Suprapubic skin (tissue), 4 donors: ENCODE results near the gene HDGFL2. TPM values are rescaled to one million over a fixed set of nuclear protein-coding genes. Genes with fewer than 3 reads are reported as not detected.

Experiments used
- DNase-seq, 2 donors: peaks; one replicate each; pipeline ENCODE4 v3.0.0-alpha.2; 2019; ENCODE audit warnings: low spot score in 2 of 2
- H3K27ac ChIP-seq: fragments of 200-600 bp; sonication (generic); one replicate; pipeline ENCODE4 v1.5.1; 2019
- H3K27me3 ChIP-seq: fragments of 200-600 bp; sonication (generic); one replicate; pipeline ENCODE4 v1.5.1; 2019
- H3K36me3 ChIP-seq: fragments of 200-600 bp; sonication (generic); one replicate; pipeline ENCODE4 v1.5.1; 2019
- H3K4me1 ChIP-seq: fragments of 200-600 bp; sonication (generic); one replicate; pipeline ENCODE4 v1.5.1; 2019
- H3K4me3 ChIP-seq: fragments of 200-600 bp; sonication (generic); one replicate; pipeline ENCODE4 v1.5.1; 2019; ENCODE audit warnings: mild to moderate bottlenecking
- H3K9me3 ChIP-seq: fragments of 200-600 bp; sonication (generic); one replicate; pipeline ENCODE4 v1.5.1; 2019
- CTCF ChIP-seq, 2 donors: fragments of 200-600 bp in 1 of 2; fragments of 450-650 bp in 1 of 2; sonication (generic) in 1 of 2; IDR thresholded peaks; one replicate each; pipeline ENCODE4 v1.5.1; 2016 to 2019; ENCODE audit warnings: antibody characterized with exemption in 2 of 2, mild to moderate bottlenecking in 1 of 2, moderate library complexity in 1 of 2
- EP300 ChIP-seq: sonication (generic); formaldehyde crosslinking; IDR thresholded peaks from one replicate; pipeline ENCODE4 v1.6.1; 2017; ENCODE audit warnings: antibody characterized with exemption
- POLR2A ChIP-seq, 2 donors: fragments of 450-650 bp; IDR thresholded peaks; one replicate each; pipeline ENCODE4 v1.6.1; 2017; ENCODE audit warnings: antibody characterized with exemption in 2 of 2, mild to moderate bottlenecking in 2 of 2, moderate library complexity in 2 of 2
- POLR2AphosphoS5 ChIP-seq, 3 donors: sonication (generic); formaldehyde crosslinking; IDR thresholded peaks; one replicate each; pipeline ENCODE4 v1.6.1; 2017; ENCODE audit warnings: antibody characterized with exemption in 3 of 3
- WGBS: methylation state at CpG from one replicate; pipeline ENCODE4 v1.1.5; 2018; 5-methylcytosine and 5-hydroxymethylcytosine counted together
- total RNA-seq, 4 donors: library from RNA; depleted of rRNA; stranded (reverse); fragments of >200 nt; gene quantifications; one replicate each; pipeline ENCODE4 v1.1.0, GENCODE V29; 2016

Gene HDGFL2
- total RNA-seq, 4 donors from 2014 or later = 23.0 to 27.4 (median 23.4) TPM

- Histone ChIP-seq H3K36me3 (peaks cover 55% of the 10 kb centered on the region), H3K4me1 (no peaks in the 10 kb centered on the region), H3K4me3 (no peak overlapping the region), H3K27ac (no peak overlapping the region), H3K27me3 (no peaks in the 10 kb centered on the region), H3K9me3 (no peaks in the 10 kb centered on the region)
- TF ChIP-seq CTCF (IDR thresholded peaks at IDR 0.05) = no peak
- TF ChIP-seq POLR2A (IDR thresholded peaks at IDR 0.05) = no peak
- no peak for TF ChIP-seq EP300
- TF ChIP-seq POLR2AphosphoS5 (IDR thresholded peaks at IDR 0.05) = no peak
- WGBS = 94% methylated on average over 9 of the region's 9 CpGs
- no peak for DNase-seq
Measured at GRCh38 chr19:4434391-4434790, 37.7 kb upstream of the HDGFL2 start.

GRCh38 chr19:4436231-4436630, 35.9 kb upstream of the HDGFL2 start:
- TF ChIP-seq EP300 (no peak), POLR2AphosphoS5 (IDR thresholded peaks at IDR 0.05) (no peak), POLR2A (IDR thresholded peaks at IDR 0.05) (no peak), CTCF (IDR thresholded peaks at IDR 0.05) (no peak)
- no peak for DNase-seq
- no peaks in the 10 kb centered on the region for H3K4me1 ChIP-seq
- H3K27me3 ChIP-seq = no peaks in the 10 kb centered on the region
- no peaks in the 10 kb centered on the region for H3K9me3 ChIP-seq
- WGBS = 86% methylated on average over 4 of the region's 7 CpGs
- H3K4me3 ChIP-seq = no peak overlapping the region
- H3K36me3 ChIP-seq = peaks cover 36% of the 10 kb centered on the region
- no peak overlapping the region for H3K27ac ChIP-seq

GRCh38 chr19:4437103-4437502, 35.0 kb upstream of the HDGFL2 start:
- H3K27ac ChIP-seq = no peak overlapping the region
- H3K36me3 ChIP-seq = peaks cover 28% of the 10 kb centered on the region
- TF ChIP-seq POLR2A (IDR thresholded peaks at IDR 0.05) (no peak), POLR2AphosphoS5 (IDR thresholded peaks at IDR 0.05) (no peak), CTCF (IDR thresholded peaks at IDR 0.05) (no peak), EP300 (no peak)
- H3K9me3 ChIP-seq = no peaks in the 10 kb centered on the region
- DNase-seq = no peak
- no peak overlapping the region for H3K4me3 ChIP-seq
- no peaks in the 10 kb centered on the region for H3K4me1 ChIP-seq
- no peaks in the 10 kb centered on the region for H3K27me3 ChIP-seq
- 92% methylated on average over 9 of the region's 10 CpGs for WGBS

- no peak overlapping the region for H3K27ac ChIP-seq
- H3K36me3 ChIP-seq = peaks cover 11% of the 10 kb centered on the region
- DNase-seq = no peak
- H3K4me3 ChIP-seq = no peak overlapping the region
- no peaks in the 10 kb centered on the region for H3K9me3 ChIP-seq
- no peaks in the 10 kb centered on the region for H3K27me3 ChIP-seq
- TF ChIP-seq CTCF (IDR thresholded peaks at IDR 0.05) = no peak
- no peak for TF ChIP-seq POLR2A (IDR thresholded peaks at IDR 0.05)
- TF ChIP-seq POLR2AphosphoS5 (IDR thresholded peaks at IDR 0.05) = no peak
- TF ChIP-seq EP300 = no peak
- no peaks in the 10 kb centered on the region for H3K4me1 ChIP-seq
- 88% methylated on average over 12 of the region's 12 CpGs for WGBS
Measured at GRCh38 chr19:4439243-4439642, 32.9 kb upstream of the HDGFL2 start.

- H3K4me3 ChIP-seq = no peak overlapping the region
- no peaks in the 10 kb centered on the region for H3K27me3 ChIP-seq
- no peaks in the 10 kb centered on the region for H3K4me1 ChIP-seq
- H3K27ac ChIP-seq = no peak overlapping the region
- peaks cover 33% of the 10 kb centered on the region for H3K36me3 ChIP-seq
- DNase-seq = no peak
- TF ChIP-seq POLR2A (IDR thresholded peaks at IDR 0.05) = no peak
- TF ChIP-seq EP300 = no peak
- TF ChIP-seq POLR2AphosphoS5 (IDR thresholded peaks at IDR 0.05) = no peak
- TF ChIP-seq CTCF (IDR thresholded peaks at IDR 0.05) = no peak
- 74% methylated on average over 18 of the region's 22 CpGs for WGBS
- H3K9me3 ChIP-seq = no peaks in the 10 kb centered on the region
Measured at GRCh38 chr19:4441994-4442818, 29.9 kb upstream of the HDGFL2 start.
